Activated T-cell treated with anti-CD3 and anti-CD28 coated beads for 1 hour (primary cell): Measurements from ENCODE around the gene CYBB.
"Not testable (repeated sequence)": the region's sequence is repeated elsewhere in the genome, so short reads cannot be mapped to it uniquely, and the experiment has no call there.

ENCODE experiments used
- DNase-seq: peaks from one replicate; pipeline ENCODE4 v3.0.0-alpha.2; 2020; ENCODE audit warnings: low read depth

Gene CYBB

GRCh38 chrX:37779857-37780256, at the start of gene CYBB:
TSS of gene CYBB (plus strand) at chrX:37780059. CDS start at chrX:37780078, 19 bp downstream.
- DNase-seq: no peak

- DNase-seq: peak; percentile 65
Observed at GRCh38 chrX:37745354-37745753, 34.5 kb upstream of the CYBB start.

GRCh38 chrX:37745835-37746217, 34.0 kb upstream of the CYBB start:
- DNase-seq: no peak

- DNase-seq: no peak
Observed at GRCh38 chrX:37746218-37746941, 33.5 kb upstream of the CYBB start.

- no peak for DNase-seq
Observed at GRCh38 chrX:37746951-37747350, 32.9 kb upstream of the CYBB start.

GRCh38 chrX:37752281-37752680, 27.6 kb upstream of the CYBB start:
- no peak for DNase-seq

GRCh38 chrX:37752936-37753335, 26.9 kb upstream of the CYBB start:
- no peak for DNase-seq

- DNase-seq: no peak
Observed at GRCh38 chrX:37753384-37753783, 26.5 kb upstream of the CYBB start.

- DNase-seq: no peak
Observed at GRCh38 chrX:37754516-37754915, 25.3 kb upstream of the CYBB start.

GRCh38 chrX:37755025-37755424, 24.8 kb upstream of the CYBB start:
- DNase-seq: no peak

GRCh38 chrX:37757082-37757481, 22.8 kb upstream of the CYBB start:
- DNase-seq: no peak

- DNase-seq: no peak
Observed at GRCh38 chrX:37759351-37759750, 20.5 kb upstream of the CYBB start.

GRCh38 chrX:37759878-37760418, 19.9 kb upstream of the CYBB start:
- DNase-seq: no peak

GRCh38 chrX:37763400-37763799, 16.5 kb upstream of the CYBB start:
- no peak for DNase-seq

GRCh38 chrX:37765507-37765906, 14.4 kb upstream of the CYBB start:
- DNase-seq: no peak

- no peak for DNase-seq
Observed at GRCh38 chrX:37767430-37767829, 12.4 kb upstream of the CYBB start.

- DNase-seq: not testable (repeated sequence)
Observed at GRCh38 chrX:37768866-37769265, 11.0 kb upstream of the CYBB start.

- DNase-seq: no peak
Observed at GRCh38 chrX:37776283-37776986, 3.4 kb upstream of the CYBB start.

GRCh38 chrX:37776987-37777325, 2.9 kb upstream of the CYBB start:
- DNase-seq: no peak

GRCh38 chrX:37781081-37781480, 1.2 kb downstream of the CYBB start:
- no peak for DNase-seq

GRCh38 chrX:37781814-37782213, 2.0 kb downstream of the CYBB start:
- no peak for DNase-seq

- no peak for DNase-seq
Observed at GRCh38 chrX:37782359-37782758, 2.5 kb downstream of the CYBB start.

GRCh38 chrX:37783305-37783704, 3.4 kb downstream of the CYBB start:
- no peak for DNase-seq

GRCh38 chrX:37785569-37785968, 5.7 kb downstream of the CYBB start:
- no peak for DNase-seq
